SU-DHL-6 (cell line): Measurements from ENCODE around the gene EDIL3.

Source experiments
- H2AFZ ChIP-seq: fragments of 200-600 bp; sonication (generic); 2 replicates; pipeline ENCODE4 v1.6.1; 2014; ENCODE audit warnings: low read depth, mild to moderate bottlenecking, moderate library complexity, mixed read lengths, antibody characterized with exemption, low read length; ENCODE audit not compliant: severe bottlenecking
- H3F3A ChIP-seq: fragments of 200-600 bp; shearing (Covaris generic); 2 replicates; pipeline ENCODE4 v1.6.0; 2016; ENCODE audit warnings: antibody characterized with exemption, mild to moderate bottlenecking; ENCODE audit not compliant: insufficient read depth
- H3K27ac ChIP-seq: fragments of 200-600 bp; sonication (generic); 2 replicates; pipeline ENCODE4 v1.5.1; 2016; ENCODE audit warnings: low read depth, mild to moderate bottlenecking, low read length, moderate library complexity, mixed read lengths
- H3K27me3 ChIP-seq: fragments of 200-600 bp; sonication (generic), shearing (Covaris generic); 2 replicates; pipeline ENCODE4 v1.6.0; 2014; ENCODE audit warnings: mild to moderate bottlenecking, low read length
- H3K36me3 ChIP-seq: fragments of 200-600 bp; sonication (generic); 2 replicates; pipeline ENCODE4 v1.6.1; 2014; ENCODE audit warnings: mild to moderate bottlenecking, low read length, mixed read lengths
- H3K4me2 ChIP-seq: fragments of 300-600, 200-600 bp; shearing (Covaris generic), sonication (generic); 2 replicates; pipeline ENCODE4 v1.6.0; 2014; ENCODE audit warnings: low read length, low read depth, mild to moderate bottlenecking; ENCODE audit not compliant: poor library complexity, severe bottlenecking
- H3K4me3 ChIP-seq: fragments of 200-600 bp; sonication (generic); 2 replicates; pipeline ENCODE4 v1.5.1; 2014; ENCODE audit warnings: antibody characterized with exemption, low read length, mild to moderate bottlenecking, mixed read lengths; ENCODE audit not compliant: insufficient read depth, poor library complexity, severe bottlenecking
- H3K79me2 ChIP-seq: fragments of 200-600 bp; sonication (generic); 2 replicates; pipeline ENCODE4 v1.6.1; 2014; ENCODE audit warnings: mild to moderate bottlenecking, low read length, moderate library complexity; ENCODE audit not compliant: insufficient read depth
- H3K9ac ChIP-seq: fragments of 200-600 bp; sonication (generic); 2 replicates; pipeline ENCODE4 v1.7.0; 2014; ENCODE audit warnings: mild to moderate bottlenecking, low read length
- H3K9me2 ChIP-seq: fragments of 200-600 bp; sonication (generic); replicated peaks from 2 replicates; pipeline ENCODE4 v1.6.1; 2014; ENCODE audit warnings: low read length; ENCODE audit not compliant: insufficient read depth
- H3K9me3 ChIP-seq: fragments of 200-600 bp; sonication (generic); 2 replicates; pipeline ENCODE4 v1.6.1; 2014; ENCODE audit warnings: low read length, mixed read lengths; ENCODE audit not compliant: insufficient read depth
- H4K20me1 ChIP-seq: fragments of 200-600 bp; sonication (generic); 2 replicates; pipeline ENCODE4 v1.6.1; 2014; ENCODE audit warnings: low read depth, mild to moderate bottlenecking, antibody characterized with exemption, low read length, moderate library complexity, mixed read lengths
- EZH2phosphoT487 ChIP-seq: fragments of 200-600 bp; sonication (generic), shearing (Covaris generic); conservative IDR thresholded peaks from 2 replicates; pipeline ENCODE4 v1.6.1; 2018; ENCODE audit warnings: mild to moderate bottlenecking, antibody characterized with exemption, low read length, moderate library complexity, mixed read lengths
- TF ChIP-seq, protein P1 (sequence below): fragments of 200-600 bp; sonication (generic); IDR thresholded peaks from one replicate; pipeline ENCODE4 v1.5.1; 2017; ENCODE audit warnings: antibody characterized with exemption, mild to moderate bottlenecking, low read length, moderate library complexity; ENCODE audit not compliant: insufficient read depth, poor library complexity, severe bottlenecking

EDIL3 gene

DNA sequence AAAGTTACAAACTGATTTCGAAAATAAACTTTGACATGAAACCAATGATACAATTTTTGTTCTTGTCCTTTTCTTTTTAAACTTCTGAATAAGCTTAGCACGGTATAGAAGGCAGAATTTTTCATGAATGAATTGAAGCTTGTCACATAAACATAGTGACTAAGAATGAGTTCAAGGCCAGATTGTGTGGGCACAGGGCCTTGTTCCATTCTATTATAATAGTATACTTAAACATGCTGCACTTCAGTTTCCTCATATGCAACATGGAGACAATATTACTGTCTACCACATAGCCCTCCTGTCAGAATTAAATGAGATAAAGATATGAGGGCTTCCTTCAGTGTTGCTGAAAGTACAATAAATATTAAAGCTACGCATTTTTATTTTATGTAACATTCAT, 459.8 kb downstream of the EDIL3 start:
- Histone ChIP-seq H3K27ac (no peak overlapping the region), H3K79me2 (no peaks in the 10 kb centered on the region), H3F3A (no peaks in the 10 kb centered on the region), H3K9me3 (no peaks in the 10 kb centered on the region), H3K27me3 (no peaks in the 10 kb centered on the region), H3K4me3 (no peak overlapping the region), H4K20me1 (no peaks in the 10 kb centered on the region), H3K4me2 (no peak overlapping the region), H3K9me2 (no peaks in the 10 kb centered on the region), H3K36me3 (no peaks in the 10 kb centered on the region), H3K9ac (no peak overlapping the region), H2AFZ (no peak overlapping the region)
- TF ChIP-seq EZH2phosphoT487, result no peak
- TF ChIP-seq, protein P1, sequence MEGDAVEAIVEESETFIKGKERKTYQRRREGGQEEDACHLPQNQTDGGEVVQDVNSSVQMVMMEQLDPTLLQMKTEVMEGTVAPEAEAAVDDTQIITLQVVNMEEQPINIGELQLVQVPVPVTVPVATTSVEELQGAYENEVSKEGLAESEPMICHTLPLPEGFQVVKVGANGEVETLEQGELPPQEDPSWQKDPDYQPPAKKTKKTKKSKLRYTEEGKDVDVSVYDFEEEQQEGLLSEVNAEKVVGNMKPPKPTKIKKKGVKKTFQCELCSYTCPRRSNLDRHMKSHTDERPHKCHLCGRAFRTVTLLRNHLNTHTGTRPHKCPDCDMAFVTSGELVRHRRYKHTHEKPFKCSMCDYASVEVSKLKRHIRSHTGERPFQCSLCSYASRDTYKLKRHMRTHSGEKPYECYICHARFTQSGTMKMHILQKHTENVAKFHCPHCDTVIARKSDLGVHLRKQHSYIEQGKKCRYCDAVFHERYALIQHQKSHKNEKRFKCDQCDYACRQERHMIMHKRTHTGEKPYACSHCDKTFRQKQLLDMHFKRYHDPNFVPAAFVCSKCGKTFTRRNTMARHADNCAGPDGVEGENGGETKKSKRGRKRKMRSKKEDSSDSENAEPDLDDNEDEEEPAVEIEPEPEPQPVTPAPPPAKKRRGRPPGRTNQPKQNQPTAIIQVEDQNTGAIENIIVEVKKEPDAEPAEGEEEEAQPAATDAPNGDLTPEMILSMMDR, result no peak

- Histone ChIP-seq H3K4me3 (no peak overlapping the region), H3F3A (no peaks in the 10 kb centered on the region), H3K4me2 (no peak overlapping the region), H3K9ac (no peak overlapping the region), H3K27ac (no peak overlapping the region), H3K79me2 (no peaks in the 10 kb centered on the region), H3K9me2 (no peaks in the 10 kb centered on the region), H2AFZ (no peak overlapping the region), H3K27me3 (no peaks in the 10 kb centered on the region), H4K20me1 (no peaks in the 10 kb centered on the region), H3K36me3 (no peaks in the 10 kb centered on the region), H3K9me3 (no peaks in the 10 kb centered on the region)
- no peak for TF ChIP-seq EZH2phosphoT487
- TF ChIP-seq, protein P1, result no peak
Observed at GRCh38 chr5:83924171-83924570, 460.5 kb downstream of the EDIL3 start.

DNA sequence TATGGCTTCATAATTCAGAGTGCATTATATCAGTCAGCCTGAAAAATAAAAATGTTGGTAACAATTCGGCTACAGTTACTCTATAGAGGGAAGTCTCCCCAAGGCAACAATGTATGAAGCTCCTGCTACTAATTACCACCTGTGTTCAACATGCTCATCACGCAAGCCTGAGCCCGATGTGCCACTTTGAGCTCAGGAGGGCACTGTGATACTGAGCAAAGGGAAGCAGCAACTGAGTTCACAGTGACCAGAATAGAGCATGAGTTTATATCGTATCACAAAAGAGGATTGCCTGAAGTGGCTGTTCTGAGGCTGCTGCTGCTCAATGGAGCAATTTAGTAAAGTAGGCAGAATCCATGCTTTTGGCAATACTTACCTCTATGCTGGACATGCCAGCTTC, 462.0 kb downstream of the EDIL3 start:
- H2AFZ ChIP-seq, result no peak overlapping the region
- no peaks in the 10 kb centered on the region for H4K20me1 ChIP-seq
- H3K9me3 ChIP-seq, result no peaks in the 10 kb centered on the region
- no peaks in the 10 kb centered on the region for H3F3A ChIP-seq
- no peaks in the 10 kb centered on the region for H3K9me2 ChIP-seq
- H3K27ac ChIP-seq, result no peak overlapping the region
- no peak overlapping the region for H3K4me2 ChIP-seq
- H3K79me2 ChIP-seq, result no peaks in the 10 kb centered on the region
- H3K36me3 ChIP-seq, result no peaks in the 10 kb centered on the region
- H3K27me3 ChIP-seq, result no peaks in the 10 kb centered on the region
- H3K4me3 ChIP-seq, result no peak overlapping the region
- TF ChIP-seq, protein P1, result no peak
- TF ChIP-seq EZH2phosphoT487, result no peak
- H3K9ac ChIP-seq, result no peak overlapping the region
